Right hindlimb (tissue), 1 donor: Measurements from ENCODE around the gene MLXIP.

Experiments used
- DNase-seq: peaks from one replicate; pipeline ENCODE4 v3.0.0-alpha.2; 2018

Gene MLXIP

GRCh38 chr12:122080149-122081082 is 1.9 kb downstream of the MLXIP start:
- peak; percentile 54 for DNase-seq

- DNase-seq = no peak
Measured at GRCh38 chr12:122081083-122081696, 2.6 kb downstream of the MLXIP start.

- peak; percentile 63 for DNase-seq
Measured at GRCh38 chr12:122081697-122082221, 3.2 kb downstream of the MLXIP start.

- DNase-seq = no peak
Measured at GRCh38 chr12:122082621-122083356, 4.2 kb downstream of the MLXIP start.

- DNase-seq = no peak
Measured at GRCh38 chr12:122084857-122085405, 6.4 kb downstream of the MLXIP start.

GRCh38 chr12:122085591-122085990 is 7.0 kb downstream of the MLXIP start:
- no peak for DNase-seq

- DNase-seq = no peak
Measured at GRCh38 chr12:122086116-122086515, 7.6 kb downstream of the MLXIP start.

- DNase-seq = no peak
Measured at GRCh38 chr12:122086641-122087285, 8.2 kb downstream of the MLXIP start.

- DNase-seq = no peak
Measured at GRCh38 chr12:122087431-122088178, 9.0 kb downstream of the MLXIP start.

GRCh38 chr12:122088179-122088810 is 9.7 kb downstream of the MLXIP start:
- no peak for DNase-seq

GRCh38 chr12:122089077-122089476 is 10.5 kb downstream of the MLXIP start:
- DNase-seq = no peak

- no peak for DNase-seq
Measured at GRCh38 chr12:122090759-122091515, 12.4 kb downstream of the MLXIP start.

GRCh38 chr12:122093098-122093883 is 14.7 kb downstream of the MLXIP start:
- DNase-seq = no peak

GRCh38 chr12:122094137-122094734 is 15.7 kb downstream of the MLXIP start:
- no peak for DNase-seq

GRCh38 chr12:122094735-122095631 is 16.4 kb downstream of the MLXIP start:
- DNase-seq = no peak

- DNase-seq = no peak
Measured at GRCh38 chr12:122096014-122096413, 17.5 kb downstream of the MLXIP start.

- no peak for DNase-seq
Measured at GRCh38 chr12:122096591-122097149, 18.1 kb downstream of the MLXIP start.

- no peak for DNase-seq
Measured at GRCh38 chr12:122097584-122097926, 19.0 kb downstream of the MLXIP start.
